MM.1S (cell line): Measurements from ENCODE around the gene GMPPA.

ENCODE experiments used
- EZH2phosphoT487 ChIP-seq: fragments of 300-600 bp; sonication (generic); IDR thresholded peaks from 2 replicates; pipeline ENCODE4 v1.6.1; 2018; ENCODE audit warnings: antibody characterized with exemption, low read length
- TF ChIP-seq, protein P1 (sequence below): fragments of 300-600 bp; sonication (generic); IDR thresholded peaks from 2 replicates; pipeline ENCODE4 v1.5.1; 2016; ENCODE audit warnings: antibody characterized with exemption, low read length, mixed read lengths

DNA sequence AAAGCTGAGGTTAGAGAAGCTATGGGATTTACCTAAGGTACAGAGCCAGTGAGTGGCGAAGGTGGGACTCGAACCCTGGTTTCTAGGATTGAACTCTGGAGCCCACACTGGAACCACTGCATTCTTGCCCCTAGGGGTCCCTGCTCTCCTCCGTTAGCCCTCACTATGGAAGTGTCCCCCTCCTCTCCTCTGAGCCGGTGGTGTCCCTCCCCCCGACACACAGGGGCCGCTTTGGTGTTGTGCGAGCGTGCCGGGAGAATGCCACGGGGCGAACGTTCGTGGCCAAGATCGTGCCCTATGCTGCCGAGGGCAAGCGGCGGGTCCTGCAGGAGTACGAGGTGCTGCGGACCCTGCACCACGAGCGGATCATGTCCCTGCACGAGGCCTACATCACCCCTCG is 8.5 kb upstream of the GMPPA start:
- TF ChIP-seq, protein P1, sequence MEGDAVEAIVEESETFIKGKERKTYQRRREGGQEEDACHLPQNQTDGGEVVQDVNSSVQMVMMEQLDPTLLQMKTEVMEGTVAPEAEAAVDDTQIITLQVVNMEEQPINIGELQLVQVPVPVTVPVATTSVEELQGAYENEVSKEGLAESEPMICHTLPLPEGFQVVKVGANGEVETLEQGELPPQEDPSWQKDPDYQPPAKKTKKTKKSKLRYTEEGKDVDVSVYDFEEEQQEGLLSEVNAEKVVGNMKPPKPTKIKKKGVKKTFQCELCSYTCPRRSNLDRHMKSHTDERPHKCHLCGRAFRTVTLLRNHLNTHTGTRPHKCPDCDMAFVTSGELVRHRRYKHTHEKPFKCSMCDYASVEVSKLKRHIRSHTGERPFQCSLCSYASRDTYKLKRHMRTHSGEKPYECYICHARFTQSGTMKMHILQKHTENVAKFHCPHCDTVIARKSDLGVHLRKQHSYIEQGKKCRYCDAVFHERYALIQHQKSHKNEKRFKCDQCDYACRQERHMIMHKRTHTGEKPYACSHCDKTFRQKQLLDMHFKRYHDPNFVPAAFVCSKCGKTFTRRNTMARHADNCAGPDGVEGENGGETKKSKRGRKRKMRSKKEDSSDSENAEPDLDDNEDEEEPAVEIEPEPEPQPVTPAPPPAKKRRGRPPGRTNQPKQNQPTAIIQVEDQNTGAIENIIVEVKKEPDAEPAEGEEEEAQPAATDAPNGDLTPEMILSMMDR, result no peak
- no peak for TF ChIP-seq EZH2phosphoT487
